GM21737 (cell line): ENCODE results near the gene AK6.
"Not testable (repeated sequence)": the region's sequence is repeated elsewhere in the genome, so short reads cannot be mapped to it uniquely, and the experiment has no call there.

Source experiments
- ATAC-seq: cut with Tn5 transposase; IDR thresholded peaks from one replicate; pipeline ENCODE4 v1.9.1; 2021; ENCODE audit warnings: mild to moderate bottlenecking, moderate library complexity; ENCODE audit not compliant: unreplicated experiment

AK6 gene

DNA sequence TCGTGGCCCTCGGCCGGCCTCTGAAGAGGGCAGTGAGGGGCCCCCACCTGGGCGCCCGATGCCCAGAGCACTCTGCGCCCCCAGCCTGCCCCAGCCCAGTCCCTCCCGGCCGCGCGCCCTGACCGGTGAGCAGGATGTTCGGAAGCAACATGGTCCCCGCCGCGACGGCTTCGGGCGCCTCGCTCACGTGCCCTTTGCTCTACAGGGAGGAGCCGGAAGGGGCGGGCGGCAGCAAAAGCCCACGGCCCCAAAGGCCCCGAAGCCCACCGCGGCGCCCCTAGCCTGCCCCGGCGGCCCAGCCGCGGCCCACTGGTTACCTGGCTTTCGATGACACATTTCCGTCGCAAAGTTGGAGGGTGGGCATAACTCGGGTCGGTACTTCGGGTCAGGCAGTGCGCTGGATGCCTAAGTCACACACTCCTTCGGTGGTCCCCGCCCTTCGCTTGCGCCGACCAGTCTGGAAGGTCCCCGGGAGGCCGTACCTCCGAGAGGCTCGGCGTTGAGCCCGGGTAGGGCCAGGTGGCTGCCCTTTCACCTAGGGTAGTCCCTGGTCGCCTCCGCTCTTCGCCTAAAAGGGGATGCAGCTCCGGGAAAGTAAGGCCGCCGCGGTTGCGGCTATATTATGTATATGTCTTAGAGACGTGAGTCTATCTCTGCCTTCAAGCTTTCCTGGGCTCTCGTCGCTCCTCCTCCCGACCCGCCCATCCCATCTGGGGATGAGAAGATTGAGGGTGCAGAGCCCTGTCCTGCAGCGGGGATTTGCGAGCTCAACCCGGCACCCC is at the start of gene AK6, which contains the start of the genes RAD17 and TAF9:
TSS of gene AK6 (minus strand) at position 181 of the 782 bp plus-strand sequence. CDS start at position 151, 30 bp downstream.
TSS of gene RAD17 (plus strand) at position 479 of the 782 bp plus-strand sequence. CDS start 2,391 bp downstream, outside the sequence.
TSS of gene TAF9 (minus strand) at position 181 of the 782 bp plus-strand sequence. CDS start 3,783 bp downstream, outside the sequence.
- ATAC-seq: peak; percentile 88

DNA sequence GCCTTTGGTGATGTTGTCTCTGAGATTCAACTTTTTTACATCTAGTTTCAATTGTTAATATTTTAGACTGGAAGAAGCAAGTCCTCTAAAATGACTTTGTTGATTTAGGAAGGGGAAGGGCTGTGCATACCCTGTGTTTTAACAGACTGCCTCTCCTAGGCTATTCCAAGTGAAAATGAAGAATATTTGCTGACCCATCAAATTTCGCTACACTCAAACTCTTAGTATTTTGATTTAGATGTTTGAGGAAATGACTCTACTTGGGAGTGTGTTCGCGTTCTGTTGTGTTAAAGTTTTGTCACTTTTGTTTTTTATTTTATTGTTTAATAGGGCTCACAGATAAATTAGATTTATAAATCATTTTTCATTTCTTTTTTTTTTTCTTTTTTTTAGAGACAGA is 49.2 kb upstream of the AK6 start:
- no peak for ATAC-seq

DNA sequence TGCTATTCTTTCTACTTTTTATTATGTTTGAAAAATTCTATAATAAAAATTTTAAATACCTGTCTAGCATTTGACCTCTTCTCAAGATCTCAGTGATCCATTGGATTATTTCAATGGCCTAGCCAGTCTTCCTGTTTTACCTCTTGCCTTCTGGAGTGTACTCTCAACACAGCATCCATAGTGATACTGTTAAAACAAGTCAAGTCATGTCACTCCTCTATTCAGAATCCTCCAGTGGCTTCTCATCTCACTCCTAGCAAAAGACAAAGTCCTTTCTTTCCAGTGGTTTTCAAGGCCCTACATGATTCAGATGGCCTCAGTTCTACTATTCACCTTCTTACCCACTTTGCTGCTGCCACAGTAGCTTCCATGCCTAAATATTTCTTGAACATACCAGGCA is 47.4 kb upstream of the AK6 start:
- ATAC-seq: no peak

DNA sequence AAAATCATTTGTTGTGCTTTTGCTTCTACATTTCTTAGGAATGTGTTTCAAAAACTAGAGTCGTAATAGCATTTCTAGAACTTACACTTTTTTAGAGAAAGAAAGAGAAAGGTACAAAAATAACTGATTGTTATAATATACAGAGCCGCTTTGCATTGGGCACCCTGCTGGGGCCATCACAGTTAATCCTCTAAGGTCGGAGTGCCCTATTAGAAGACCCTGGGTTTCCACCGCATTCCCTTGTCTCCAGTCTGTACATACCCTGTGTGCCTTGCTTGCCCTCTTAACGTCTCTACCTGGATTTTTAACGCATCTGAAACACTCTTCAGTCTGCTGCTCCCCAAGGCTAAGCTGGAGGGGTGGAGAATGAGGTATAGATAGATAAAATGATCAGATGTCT is 46.9 kb upstream of the AK6 start:
- no peak for ATAC-seq

DNA sequence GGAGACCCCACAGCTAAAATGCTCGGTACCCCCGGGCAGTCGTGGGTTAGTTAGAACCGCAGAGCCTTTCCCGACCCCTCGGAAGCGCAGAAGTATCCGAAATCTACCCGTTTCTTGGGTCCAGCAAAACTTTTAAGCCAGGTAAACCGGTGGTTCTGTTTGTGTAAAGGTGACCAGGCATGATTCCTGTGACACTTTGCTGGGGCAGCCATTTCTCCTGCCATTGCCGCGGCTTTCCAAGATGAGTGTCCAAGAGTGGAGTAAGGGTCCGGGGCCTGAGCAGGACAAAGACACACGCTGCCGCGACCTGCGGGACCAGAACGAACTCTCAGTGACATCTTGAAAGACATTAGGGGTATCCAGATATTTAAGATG is 46.3 kb upstream of the AK6 start:
- ATAC-seq: no peak

DNA sequence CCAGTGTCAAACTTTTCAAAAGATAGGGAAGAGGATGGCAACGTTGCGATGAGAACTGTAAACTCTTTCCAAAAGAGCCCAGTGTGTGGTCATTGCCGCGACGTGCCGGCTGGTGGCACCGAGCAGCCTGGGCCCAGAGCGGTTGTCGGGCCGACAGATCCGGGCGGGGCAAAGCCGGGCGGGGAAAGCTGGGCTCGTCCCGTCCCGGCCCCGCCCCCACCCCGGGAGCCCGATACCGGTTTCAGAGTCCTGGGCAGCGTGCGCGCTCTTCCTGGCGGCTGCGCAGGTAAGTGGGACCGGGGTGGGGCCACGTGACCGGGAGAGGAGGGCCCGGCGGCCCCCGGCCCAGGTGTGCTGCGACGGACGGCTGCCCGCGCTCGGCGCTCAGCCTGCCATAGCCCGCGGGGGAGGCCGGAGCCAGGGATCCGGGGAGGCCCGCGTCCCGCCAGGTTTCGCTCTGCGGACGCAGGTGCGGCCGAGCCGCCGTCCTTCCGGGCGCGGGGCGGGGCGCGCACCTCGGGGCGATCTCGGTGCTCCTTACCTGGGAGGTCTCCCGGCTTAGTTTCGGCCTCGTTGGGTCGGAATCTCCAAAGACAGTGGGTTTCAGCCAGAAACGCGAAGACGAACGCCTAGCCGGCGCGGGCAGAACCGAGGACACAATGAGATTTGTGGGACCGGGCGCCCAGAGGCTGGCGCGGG is 45.7 kb upstream of the AK6 start, which contains the start of gene MARVELD2:
TSS of gene MARVELD2 (plus strand) at position 232 of the 699 bp plus-strand sequence. CDS start 4,270 bp downstream, outside the sequence.
- ATAC-seq: peak; percentile 75

DNA sequence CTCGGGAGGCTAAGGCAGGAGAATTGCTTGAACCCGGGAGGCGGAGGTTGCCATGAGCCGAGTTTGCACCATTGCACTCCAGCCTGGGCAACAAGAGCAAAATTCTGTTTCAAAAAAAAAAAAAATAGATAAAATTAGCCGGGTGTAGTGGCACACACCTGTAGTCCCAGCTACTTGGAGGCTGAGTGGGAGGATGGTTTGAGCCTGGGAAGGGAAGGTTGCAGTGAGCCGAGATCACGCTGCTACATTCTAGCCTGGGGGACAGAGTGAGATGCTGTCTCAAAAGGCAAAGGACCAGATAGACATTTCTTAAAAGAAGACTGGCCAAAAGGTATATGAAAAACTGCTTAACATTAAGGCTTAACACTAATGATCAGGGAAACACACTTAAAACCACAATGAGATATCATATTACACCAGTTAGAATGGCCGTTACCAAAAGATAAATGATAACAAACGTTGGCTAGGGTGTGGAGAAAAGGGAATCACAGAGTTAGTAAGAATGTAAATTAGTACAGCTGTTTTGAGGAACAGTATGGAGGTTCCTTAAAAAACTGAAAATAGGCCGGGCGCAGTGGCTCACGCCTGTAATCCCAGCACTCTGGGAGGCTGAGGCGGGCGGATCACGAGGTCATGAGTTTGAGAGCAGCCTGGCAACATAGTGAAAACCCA is 35.5 kb upstream of the AK6 start:
- no peak for ATAC-seq

DNA sequence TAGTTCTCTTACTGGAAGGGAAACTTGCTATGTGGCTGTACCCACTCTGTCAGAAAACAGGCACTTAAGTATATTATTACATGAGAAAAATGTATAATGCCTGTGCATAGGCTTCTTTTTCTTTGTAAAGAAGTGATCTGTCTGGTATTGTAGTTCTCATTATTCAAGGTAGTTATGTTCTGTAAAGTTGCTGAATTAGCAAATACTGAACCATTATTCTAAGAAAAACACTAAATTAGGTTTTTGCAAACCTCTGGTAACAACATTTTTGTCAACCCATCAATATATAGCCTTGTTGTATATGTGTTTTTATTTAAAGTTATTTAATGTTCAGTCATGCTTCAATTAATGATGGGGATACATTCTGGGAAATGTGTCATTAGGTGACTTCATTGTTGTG is 9.1 kb upstream of the AK6 start:
- no peak for ATAC-seq

DNA sequence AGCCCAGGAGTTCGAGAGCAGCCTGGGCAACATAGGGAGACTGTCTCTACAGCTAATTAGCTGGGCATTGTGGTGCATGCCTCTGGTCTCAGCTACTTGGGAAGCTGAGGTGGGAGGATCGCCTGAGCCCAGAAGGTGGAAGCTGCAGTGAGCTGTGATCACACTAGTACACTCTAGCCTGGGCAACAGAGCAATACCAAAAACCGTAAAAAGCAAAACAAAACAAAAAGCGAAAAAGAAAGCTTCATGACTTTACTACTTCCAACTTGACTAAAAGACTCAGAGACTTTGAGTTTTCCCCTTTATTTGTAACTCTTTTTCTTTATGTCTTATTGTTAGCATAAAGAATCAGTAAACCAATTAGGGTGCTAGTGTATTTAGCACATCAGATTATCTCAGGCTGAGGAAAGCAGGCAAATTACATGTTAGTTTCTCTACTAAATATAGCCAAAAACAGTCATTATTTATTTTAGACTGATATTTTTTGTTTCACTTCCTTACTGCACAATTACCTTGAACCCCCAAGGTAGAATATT is 5.7 kb upstream of the AK6 start:
- peak; percentile 60 for ATAC-seq

DNA sequence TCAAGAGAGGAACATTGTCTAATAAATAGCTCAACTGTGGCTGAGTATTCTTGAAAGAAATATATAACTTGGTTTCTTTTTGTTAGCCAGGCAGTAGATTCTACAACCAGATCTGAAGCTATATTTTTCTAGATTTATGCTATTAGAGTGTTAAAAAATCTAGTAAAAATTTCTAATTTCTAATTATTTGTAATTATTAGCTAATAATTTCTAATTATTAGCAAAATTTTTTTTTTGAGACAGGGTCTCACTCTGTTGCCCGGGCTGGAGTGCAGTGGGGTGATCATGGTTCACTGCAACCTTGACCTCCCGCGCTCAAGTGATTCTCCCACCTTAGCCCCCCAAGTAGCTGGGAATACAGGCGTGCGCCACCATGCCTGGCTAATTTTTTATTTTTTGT is 3.1 kb upstream of the AK6 start:
- no peak for ATAC-seq

DNA sequence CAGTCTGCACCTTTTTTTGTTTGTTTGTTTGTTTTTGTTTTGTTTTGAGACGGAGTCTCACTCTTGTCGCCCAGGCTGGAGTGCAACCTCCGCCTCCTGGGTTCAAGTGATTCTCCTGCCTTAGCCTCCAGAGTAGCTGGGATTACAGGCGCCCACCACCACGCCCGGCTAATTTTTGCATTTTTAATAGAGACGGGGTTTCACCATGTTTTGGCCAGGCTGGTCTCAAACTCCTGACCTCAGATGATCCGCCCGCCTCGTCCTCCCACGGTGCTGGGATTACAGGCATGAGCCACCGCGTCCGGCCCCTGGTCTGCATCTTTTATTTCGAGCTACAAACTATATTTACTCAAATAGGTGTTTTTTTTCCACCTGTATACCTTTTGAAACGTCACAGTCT is 1.0 kb upstream of the AK6 start:
- ATAC-seq: not testable (repeated sequence)

DNA sequence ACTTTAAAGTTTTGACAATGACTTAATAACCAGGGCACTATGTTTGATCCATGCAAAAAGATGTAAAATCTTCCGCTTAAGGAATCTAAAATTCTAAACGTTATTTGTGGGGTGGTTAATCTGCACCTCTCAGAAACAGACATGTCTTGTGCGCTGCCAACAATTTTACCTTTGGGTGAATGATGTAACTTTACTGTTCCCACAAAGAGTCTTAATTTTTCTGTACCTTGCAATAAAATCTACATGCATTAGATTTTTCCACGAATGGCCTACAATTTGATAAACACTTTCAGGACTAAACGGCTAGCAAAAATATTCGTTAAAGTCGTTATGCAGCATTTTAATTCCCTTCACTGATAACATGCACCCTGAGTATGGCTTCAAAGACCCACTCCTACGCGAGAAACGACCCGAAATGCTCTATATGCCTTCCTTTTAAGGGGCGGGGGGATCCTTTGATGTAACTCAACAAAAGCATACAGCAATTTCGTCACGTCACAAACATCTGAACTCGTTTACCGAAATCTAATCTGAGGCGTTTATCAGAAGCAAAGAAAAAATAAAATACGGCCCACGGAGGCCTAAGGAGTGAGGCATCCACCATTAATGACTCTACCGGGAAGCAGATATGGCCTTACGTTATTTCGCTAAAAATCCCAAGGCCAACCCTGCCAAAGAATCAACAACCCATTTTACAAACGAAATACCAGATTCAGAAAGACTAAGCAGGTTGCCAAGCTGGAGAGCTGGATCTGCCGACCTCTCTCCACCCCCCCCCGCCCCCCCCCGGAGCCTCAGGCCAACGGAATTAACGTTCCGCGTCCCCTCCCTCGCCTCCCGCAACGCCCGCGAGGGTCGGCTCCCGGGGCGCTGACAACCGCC is 621 bp downstream of the AK6 start:
- ATAC-seq: no peak

DNA sequence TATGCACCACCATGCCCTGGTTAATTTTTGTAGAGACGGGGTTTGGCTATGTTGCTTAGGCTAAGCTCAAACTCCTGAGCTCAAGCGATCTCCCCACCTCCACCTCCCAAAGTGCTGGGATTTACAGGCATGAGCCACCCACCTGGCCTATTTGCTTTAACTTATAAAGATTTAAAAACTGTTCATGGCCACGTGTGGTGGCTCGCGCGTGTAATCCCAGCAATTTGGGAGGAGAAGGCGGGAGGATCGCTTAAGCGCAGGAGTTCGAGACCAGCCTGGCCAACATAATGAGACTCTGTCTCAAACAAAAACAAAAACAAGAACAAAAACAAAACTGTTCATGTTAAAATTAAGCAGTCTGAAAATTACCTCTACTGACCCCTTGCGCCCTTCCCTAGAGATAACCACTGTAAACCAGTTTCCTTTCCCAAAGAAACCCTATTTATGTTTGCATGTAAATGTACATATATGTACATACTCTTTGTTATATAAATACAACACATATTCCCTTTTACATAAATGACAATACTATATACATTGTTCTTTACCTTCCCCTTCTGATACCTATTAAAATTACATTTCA is 1.5 kb downstream of the AK6 start:
- no peak for ATAC-seq

DNA sequence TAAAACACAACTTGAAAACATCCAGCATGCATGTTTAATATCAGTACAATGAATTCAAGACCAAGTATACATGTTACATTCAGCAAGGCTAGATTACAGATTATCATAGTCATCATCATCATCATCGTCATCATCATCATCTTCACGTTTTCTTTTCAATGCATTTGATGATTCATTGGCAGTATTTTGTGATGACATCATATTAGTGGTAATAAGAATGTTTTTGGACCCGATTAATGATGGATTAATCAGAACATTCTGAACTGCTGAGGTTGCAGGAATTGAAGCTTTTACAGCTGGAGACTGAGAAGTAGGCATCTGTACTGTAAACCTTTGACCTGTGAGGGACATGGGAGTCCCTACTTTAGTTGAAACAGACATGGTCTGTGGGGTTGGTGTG is 4.5 kb downstream of the AK6 start:
- ATAC-seq: no peak

DNA sequence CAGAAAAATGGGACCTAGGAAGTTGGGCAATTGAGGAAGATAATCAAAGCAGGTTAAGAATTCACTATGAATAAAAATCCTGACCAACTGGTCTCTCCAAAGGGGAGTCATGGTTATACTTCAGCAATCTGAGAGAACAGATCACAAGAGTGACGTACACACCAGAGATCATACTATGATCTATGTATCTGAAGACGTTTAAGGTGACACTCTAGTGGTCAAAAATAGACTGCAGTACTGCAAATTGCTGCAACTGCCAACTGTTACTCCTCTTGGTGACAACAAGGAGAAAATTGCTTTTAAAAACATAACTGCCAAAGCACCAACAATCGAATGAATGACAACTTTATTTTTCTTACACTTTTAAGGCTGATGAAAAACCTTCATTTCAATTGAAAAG is 4.9 kb downstream of the AK6 start:
- ATAC-seq: no peak

DNA sequence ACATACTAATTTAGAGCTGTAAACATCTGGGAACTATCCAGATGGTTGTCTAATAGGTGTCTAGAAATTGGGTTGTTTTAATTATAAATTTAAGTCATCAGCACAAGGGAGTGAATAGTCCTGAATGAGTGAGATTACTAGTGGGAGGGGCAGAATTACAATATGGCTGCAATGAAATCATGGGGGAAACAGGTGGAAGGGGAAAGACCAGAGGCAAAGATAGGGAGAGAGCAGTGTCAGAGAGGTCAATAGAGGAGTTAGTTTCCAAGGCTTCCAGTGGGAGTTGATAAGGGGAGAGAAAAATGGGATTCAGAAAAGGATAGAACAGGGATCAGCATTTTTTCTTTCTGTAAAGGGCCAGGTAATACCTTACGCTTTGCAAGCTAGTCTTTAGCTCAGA is 8.9 kb downstream of the AK6 start:
- ATAC-seq: no peak

DNA sequence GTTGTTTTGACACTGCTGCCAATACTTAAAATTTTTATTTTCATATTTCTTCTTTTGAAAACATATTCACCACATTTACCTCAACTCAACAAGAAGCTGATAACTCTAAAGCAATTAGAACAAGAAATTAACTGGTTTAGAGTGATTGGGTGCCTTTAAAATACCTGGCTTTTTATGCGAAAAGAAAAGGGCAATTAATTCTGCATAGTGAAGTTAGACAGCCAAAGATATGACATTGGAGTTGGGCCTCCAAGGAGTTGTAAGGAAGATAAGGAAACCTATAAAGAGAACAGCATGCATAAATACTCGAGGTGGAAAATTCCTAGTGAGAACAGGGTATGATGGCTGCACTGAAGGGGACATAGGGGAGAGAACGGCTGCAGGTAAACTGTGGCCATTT is 9.6 kb downstream of the AK6 start:
- no peak for ATAC-seq

DNA sequence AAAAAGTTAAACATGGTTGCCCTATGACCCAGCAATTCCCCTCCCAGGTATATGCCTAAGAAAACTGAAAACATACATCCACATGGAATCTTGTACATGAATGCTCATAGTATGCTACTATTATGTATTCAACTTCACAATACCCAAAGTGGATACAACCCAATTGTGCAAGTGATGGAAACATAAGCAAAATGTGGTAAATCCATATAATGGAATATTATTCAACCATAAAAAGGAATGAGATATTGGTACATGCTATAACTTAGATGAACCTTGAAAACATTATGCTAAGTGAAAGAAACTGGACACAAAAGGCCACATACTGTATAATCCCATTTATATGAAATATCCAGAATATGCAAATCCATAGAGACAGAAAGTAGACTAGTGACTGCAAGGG is 18.7 kb downstream of the AK6 start:
- ATAC-seq: no peak

DNA sequence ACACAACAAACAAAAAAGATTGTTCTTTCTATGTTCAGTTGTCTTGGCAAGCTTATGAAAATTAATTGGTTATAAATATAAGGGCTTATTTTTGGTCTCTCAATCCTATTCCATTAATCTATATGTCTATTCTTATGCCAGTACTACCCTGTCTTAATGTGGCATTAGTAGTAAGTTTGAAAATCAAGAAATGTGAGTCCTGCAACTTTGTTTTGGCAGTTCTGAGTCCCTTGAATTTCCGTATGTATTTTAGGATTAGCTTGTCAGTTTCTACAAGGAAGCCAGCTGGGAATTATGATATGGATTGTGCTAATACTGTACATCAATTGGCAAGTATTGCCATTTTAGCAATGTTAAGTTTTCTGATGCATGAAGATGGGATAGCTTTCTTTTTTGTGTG is 26.2 kb downstream of the AK6 start:
- no peak for ATAC-seq
